ENCODE results near the gene CSK. TPM values are rescaled to one million over a fixed set of nuclear protein-coding genes. Genes with fewer than 3 reads are reported as not detected.
A peak's percentile ranks its signal among the peaks of the same experiment; 100 is the strongest.

Gene CSK
- total RNA-seq, 1 experiment from 2014 or later: 172 TPM

DNA sequence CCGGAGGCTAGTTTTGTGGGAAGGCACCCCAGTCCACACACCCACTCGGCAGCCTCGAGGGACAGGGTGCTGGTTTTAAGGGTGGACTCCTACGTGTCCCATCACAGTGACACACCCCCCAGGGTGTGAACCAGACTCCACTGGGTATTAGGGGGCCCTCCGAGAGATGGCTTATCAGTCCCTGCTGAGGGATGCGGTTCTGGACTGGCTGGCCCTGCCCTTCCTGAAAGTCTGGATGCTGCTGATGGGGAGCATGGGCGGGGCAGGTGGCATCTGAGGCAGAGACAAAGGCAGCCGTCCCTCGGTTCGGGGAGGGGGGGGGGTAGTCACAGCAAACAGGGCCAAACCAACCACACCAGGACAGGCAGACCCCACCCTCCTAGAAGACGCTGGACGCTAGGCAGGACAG, 62.0 kb downstream of the CSK start:
- Histone ChIP-seq H3K4me2 (ENCODE audit: low read depth, low read length, poor library complexity, severe bottlenecking) (peak overlapping the region; percentile 83), H3K27ac (ENCODE audit: low read length) (peak overlapping the region; percentile 85), H3K27me3 (ENCODE audit: low read length) (no peaks in the 10 kb centered on the region), H3K9me3 (ENCODE audit: low read length) (no peaks in the 10 kb centered on the region), H3K9ac (ENCODE audit: low read length) (peak overlapping the region; percentile 98), H3K9me2 (replicated peaks; ENCODE audit: insufficient read depth, low read length) (no peaks in the 10 kb centered on the region), H3K4me1 (ENCODE audit: low read length) (peaks cover 62% of the 10 kb centered on the region), H3K79me2 (ENCODE audit: low read length) (peaks cover 16% of the 10 kb centered on the region), H4K20me1 (ENCODE audit: insufficient read depth, low read depth, low read length) (0 out of 2 replicates have a peak, but pooled peaks cover 7% of the 10 kb centered on the region), H2AFZ (ENCODE audit: low read length) (no peak overlapping the region), H3K4me3 (ENCODE audit: low read length) (peak overlapping the region; percentile 100), H3K36me3 (ENCODE audit: insufficient read depth, low read length) (peaks cover 7% of the 10 kb centered on the region; the same call in 1 of the 2 replicates)
- DNase-seq: no peak

DNA sequence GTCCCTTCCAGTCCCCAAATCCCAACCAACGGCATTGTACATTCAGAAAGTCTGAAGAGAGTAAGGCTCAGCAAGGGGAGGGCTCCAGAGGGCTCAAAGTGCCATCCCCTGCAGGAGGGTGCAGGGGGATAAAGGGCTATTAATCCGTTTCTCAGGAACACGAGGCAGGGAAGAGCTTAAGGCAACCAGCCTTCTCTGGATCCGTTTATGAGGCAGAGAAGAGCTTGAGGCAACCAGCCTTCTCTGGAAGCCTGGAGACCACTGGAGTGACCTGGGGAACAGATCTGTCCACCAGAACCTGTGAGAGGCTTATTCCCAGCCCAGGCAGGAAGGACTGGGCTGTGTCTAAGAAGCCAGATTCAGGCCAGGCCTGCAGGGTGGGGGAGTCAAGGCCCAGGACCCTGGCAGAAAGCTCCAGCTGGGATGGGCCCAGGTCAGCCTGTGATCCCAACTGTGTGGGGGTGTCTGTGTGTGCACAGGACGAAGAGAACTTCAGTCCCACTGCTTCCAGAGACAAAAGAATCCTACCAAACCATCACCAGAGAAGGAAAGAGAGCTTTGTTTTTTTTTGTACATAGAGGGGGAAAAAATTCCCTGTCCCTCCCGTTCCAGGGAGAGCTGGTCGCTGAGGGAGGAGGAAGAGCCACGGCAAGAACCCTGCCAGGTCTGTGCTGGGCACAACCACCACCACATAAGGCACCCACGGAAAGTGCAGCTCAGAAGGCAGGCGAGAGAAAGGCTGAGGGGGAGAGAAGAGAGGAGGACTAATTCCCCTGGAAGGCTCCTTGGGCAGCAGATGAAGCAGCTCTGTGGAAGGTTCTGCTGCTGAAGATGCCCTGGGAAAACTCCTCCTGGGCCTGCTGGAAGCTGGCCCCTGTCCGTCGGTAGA, 62.7 kb downstream of the CSK start:
- Histone ChIP-seq H3K9ac (ENCODE audit: low read length) (peak overlapping the region; percentile 98; the same call in 1 of the 2 replicates), H4K20me1 (ENCODE audit: insufficient read depth, low read depth, low read length) (0 out of 2 replicates have a peak, but pooled peaks cover 7% of the 10 kb centered on the region), H3K4me1 (ENCODE audit: low read length) (peaks cover 55% of the 10 kb centered on the region), H3K9me2 (replicated peaks; ENCODE audit: insufficient read depth, low read length) (no peaks in the 10 kb centered on the region), H3K9me3 (ENCODE audit: low read length) (no peaks in the 10 kb centered on the region), H3K36me3 (ENCODE audit: insufficient read depth, low read length) (peaks cover 7% of the 10 kb centered on the region; the same call in 1 of the 2 replicates), H3K4me2 (ENCODE audit: low read depth, low read length, poor library complexity, severe bottlenecking) (no peak overlapping the region), H3K4me3 (ENCODE audit: low read length) (no peak overlapping the region), H3K27ac (ENCODE audit: low read length) (peak overlapping the region; percentile 85), H3K79me2 (ENCODE audit: low read length) (peaks cover 16% of the 10 kb centered on the region), H2AFZ (ENCODE audit: low read length) (no peak overlapping the region), H3K27me3 (ENCODE audit: low read length) (no peaks in the 10 kb centered on the region)
- DNase-seq: no peak

DNA sequence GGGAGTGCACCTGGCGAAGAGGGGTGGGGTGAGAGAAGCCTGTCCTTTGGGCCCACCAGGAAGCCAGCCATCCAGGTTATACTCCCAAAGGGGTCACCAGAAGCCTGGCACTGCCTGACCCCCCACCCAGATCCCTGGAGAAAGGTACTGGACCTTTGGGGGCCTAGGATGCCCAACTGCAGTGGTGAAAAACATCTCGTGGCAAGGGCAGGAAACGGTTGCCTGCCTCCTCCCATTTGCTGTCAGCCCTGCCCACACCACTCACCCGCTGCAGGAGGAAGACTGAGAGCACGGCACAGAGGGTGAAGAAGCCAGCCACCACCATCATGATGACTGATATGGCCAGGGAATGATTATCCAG, 63.3 kb downstream of the CSK start:
- 0 out of 2 replicates have a peak, but pooled peaks cover 7% of the 10 kb centered on the region for H4K20me1 ChIP-seq (ENCODE audit: insufficient read depth, low read depth, low read length)
- peak overlapping the region; percentile 46 for H3K27ac ChIP-seq (ENCODE audit: low read length)
- H3K4me1 ChIP-seq (ENCODE audit: low read length): peaks cover 49% of the 10 kb centered on the region
- H3K27me3 ChIP-seq (ENCODE audit: low read length): no peaks in the 10 kb centered on the region
- no peak overlapping the region for H3K4me2 ChIP-seq (ENCODE audit: low read depth, low read length, poor library complexity, severe bottlenecking)
- peak overlapping the region; percentile 9; the same call in 1 of the 2 replicates for H3K9ac ChIP-seq (ENCODE audit: low read length)
- peaks cover 7% of the 10 kb centered on the region; the same call in 1 of the 2 replicates for H3K36me3 ChIP-seq (ENCODE audit: insufficient read depth, low read length)
- no peaks in the 10 kb centered on the region for H3K9me2 ChIP-seq (replicated peaks; ENCODE audit: insufficient read depth, low read length)
- DNase-seq: peak; percentile 53
- H3K4me3 ChIP-seq (ENCODE audit: low read length): no peak overlapping the region
- H2AFZ ChIP-seq (ENCODE audit: low read length): no peak overlapping the region
- peaks cover 16% of the 10 kb centered on the region for H3K79me2 ChIP-seq (ENCODE audit: low read length)
- H3K9me3 ChIP-seq (ENCODE audit: low read length): no peaks in the 10 kb centered on the region

DNA sequence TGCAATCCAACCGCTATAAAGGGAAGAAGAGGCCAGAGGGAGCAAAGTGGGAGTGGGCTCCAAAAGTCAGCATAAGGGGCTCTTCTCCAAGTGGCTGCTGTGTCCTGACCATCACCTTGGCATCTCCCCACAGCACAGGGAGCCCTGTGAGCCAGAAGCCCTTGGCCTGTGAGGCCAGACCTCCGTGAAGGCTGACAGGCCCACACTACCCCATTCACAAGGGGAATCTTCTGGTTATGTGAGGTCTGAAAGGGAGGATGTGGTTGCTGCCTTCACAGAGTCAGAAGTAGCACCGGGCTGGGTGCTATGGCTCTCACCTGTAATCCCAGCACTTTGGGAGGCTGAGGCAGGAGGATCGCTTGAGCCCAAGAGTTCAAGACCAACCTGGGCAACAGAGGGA, 63.7 kb downstream of the CSK start:
- Histone ChIP-seq H3K79me2 (ENCODE audit: low read length) (peaks cover 16% of the 10 kb centered on the region), H3K9me3 (ENCODE audit: low read length) (no peaks in the 10 kb centered on the region), H3K36me3 (ENCODE audit: insufficient read depth, low read length) (peaks cover 6% of the 10 kb centered on the region; the same call in 1 of the 2 replicates), H3K27ac (ENCODE audit: low read length) (peak overlapping the region; percentile 46), H3K9me2 (replicated peaks; ENCODE audit: insufficient read depth, low read length) (no peaks in the 10 kb centered on the region), H4K20me1 (ENCODE audit: insufficient read depth, low read depth, low read length) (0 out of 2 replicates have a peak, but pooled peaks cover 7% of the 10 kb centered on the region), H3K4me1 (ENCODE audit: low read length) (peaks cover 45% of the 10 kb centered on the region), H3K9ac (ENCODE audit: low read length) (peak overlapping the region; percentile 9; the same call in 1 of the 2 replicates), H3K4me3 (ENCODE audit: low read length) (no peak overlapping the region), H2AFZ (ENCODE audit: low read length) (no peak overlapping the region), H3K4me2 (ENCODE audit: low read depth, low read length, poor library complexity, severe bottlenecking) (no peak overlapping the region), H3K27me3 (ENCODE audit: low read length) (no peaks in the 10 kb centered on the region)
- DNase-seq: no peak

DNA sequence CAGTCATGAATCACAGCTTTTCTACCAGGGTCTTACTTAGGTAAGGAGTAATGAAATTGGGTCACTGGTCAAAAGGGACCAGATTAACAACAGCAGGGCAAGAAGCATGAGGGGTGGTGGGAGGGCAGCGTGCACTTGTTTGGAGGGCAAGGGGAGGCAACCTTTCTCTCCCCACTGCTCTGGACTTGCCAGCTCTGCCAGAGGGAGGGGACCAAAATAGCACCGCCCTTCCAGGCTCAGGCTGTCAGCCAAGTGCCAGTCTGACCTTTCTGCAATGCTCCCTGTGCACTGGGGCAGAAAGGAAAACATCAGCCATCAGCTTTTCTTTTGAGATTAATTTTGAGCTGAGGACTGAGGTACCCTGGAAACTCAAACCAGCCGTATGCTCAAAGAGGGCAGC, 65.6 kb downstream of the CSK start:
- no peaks in the 10 kb centered on the region for H3K9me2 ChIP-seq (replicated peaks; ENCODE audit: insufficient read depth, low read length)
- no peak for DNase-seq
- no peak overlapping the region for H2AFZ ChIP-seq (ENCODE audit: low read length)
- H3K27ac ChIP-seq (ENCODE audit: low read length): no peak overlapping the region
- no peak overlapping the region for H3K4me2 ChIP-seq (ENCODE audit: low read depth, low read length, poor library complexity, severe bottlenecking)
- peaks cover 4% of the 10 kb centered on the region for H3K79me2 ChIP-seq (ENCODE audit: low read length)
- no peak overlapping the region for H3K9ac ChIP-seq (ENCODE audit: low read length)
- peaks cover 6% of the 10 kb centered on the region; the same call in 1 of the 2 replicates for H3K36me3 ChIP-seq (ENCODE audit: insufficient read depth, low read length)
- no peaks in the 10 kb centered on the region for H3K9me3 ChIP-seq (ENCODE audit: low read length)
- no peak overlapping the region for H3K4me3 ChIP-seq (ENCODE audit: low read length)
- H3K4me1 ChIP-seq (ENCODE audit: low read length): peaks cover 26% of the 10 kb centered on the region
- no peaks in the 10 kb centered on the region for H3K27me3 ChIP-seq (ENCODE audit: low read length)
- no peaks in the 10 kb centered on the region for H4K20me1 ChIP-seq (ENCODE audit: insufficient read depth, low read depth, low read length)

DNA sequence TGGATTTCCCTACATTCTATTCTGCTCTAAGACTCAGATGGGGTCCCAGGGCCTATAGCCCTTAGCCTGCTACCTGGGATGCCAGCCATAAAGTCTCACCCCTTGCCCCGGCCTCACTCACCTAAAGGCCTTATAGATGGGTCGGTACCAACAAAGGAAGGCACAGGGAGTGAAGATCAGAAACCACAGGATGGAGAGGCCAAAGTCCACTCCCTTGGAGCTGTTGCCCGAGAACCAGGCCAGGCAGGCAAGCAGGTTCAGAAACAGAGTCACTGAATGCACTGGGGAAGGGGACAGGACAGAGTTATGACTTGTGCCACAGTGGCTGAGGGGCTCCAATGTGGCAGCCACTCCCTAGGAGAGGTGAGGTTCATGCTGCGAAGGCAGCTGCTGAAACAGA, 68.5 kb downstream of the CSK start:
- no peak overlapping the region for H3K4me3 ChIP-seq (ENCODE audit: low read length)
- H2AFZ ChIP-seq (ENCODE audit: low read length): no peak overlapping the region
- H3K79me2 ChIP-seq (ENCODE audit: low read length): no peaks in the 10 kb centered on the region
- no peaks in the 10 kb centered on the region for H3K9me2 ChIP-seq (replicated peaks; ENCODE audit: insufficient read depth, low read length)
- no peak overlapping the region for H3K27ac ChIP-seq (ENCODE audit: low read length)
- H3K9ac ChIP-seq (ENCODE audit: low read length): no peak overlapping the region
- H3K36me3 ChIP-seq (ENCODE audit: insufficient read depth, low read length): peaks cover 5% of the 10 kb centered on the region
- H3K9me3 ChIP-seq (ENCODE audit: low read length): no peaks in the 10 kb centered on the region
- H3K4me1 ChIP-seq (ENCODE audit: low read length): peaks cover 3% of the 10 kb centered on the region
- DNase-seq: no peak
- no peaks in the 10 kb centered on the region for H4K20me1 ChIP-seq (ENCODE audit: insufficient read depth, low read depth, low read length)
- no peak overlapping the region for H3K4me2 ChIP-seq (ENCODE audit: low read depth, low read length, poor library complexity, severe bottlenecking)
- H3K27me3 ChIP-seq (ENCODE audit: low read length): no peaks in the 10 kb centered on the region

DNA sequence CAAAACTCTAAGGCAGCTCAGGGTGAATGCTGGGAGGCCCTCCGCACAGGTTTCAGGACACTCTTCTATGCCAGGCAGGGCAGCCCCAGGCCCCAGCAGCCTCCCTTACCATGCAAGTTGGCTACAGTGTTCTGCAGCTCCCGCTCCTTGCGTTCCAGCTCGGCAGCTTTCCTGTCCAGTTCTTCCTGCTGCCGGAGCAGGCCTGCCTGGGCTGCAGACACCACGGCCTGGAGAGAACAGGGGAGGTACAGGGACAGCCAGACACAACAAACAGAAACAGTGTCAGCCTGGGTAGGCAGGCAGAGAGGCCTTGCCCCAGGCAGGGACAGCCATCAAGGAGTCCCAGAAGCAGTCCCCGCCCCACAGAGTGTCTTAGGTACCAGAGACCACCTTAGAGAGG, 70.1 kb downstream of the CSK start:
- no peaks in the 10 kb centered on the region for H4K20me1 ChIP-seq (ENCODE audit: insufficient read depth, low read depth, low read length)
- H3K4me2 ChIP-seq (ENCODE audit: low read depth, low read length, poor library complexity, severe bottlenecking): no peak overlapping the region
- no peak overlapping the region for H3K9ac ChIP-seq (ENCODE audit: low read length)
- H2AFZ ChIP-seq (ENCODE audit: low read length): no peak overlapping the region
- peaks cover 11% of the 10 kb centered on the region for H3K79me2 ChIP-seq (ENCODE audit: low read length)
- H3K27me3 ChIP-seq (ENCODE audit: low read length): no peaks in the 10 kb centered on the region
- no peak overlapping the region for H3K4me3 ChIP-seq (ENCODE audit: low read length)
- H3K27ac ChIP-seq (ENCODE audit: low read length): no peak overlapping the region
- H3K9me3 ChIP-seq (ENCODE audit: low read length): no peaks in the 10 kb centered on the region
- no peaks in the 10 kb centered on the region for H3K9me2 ChIP-seq (replicated peaks; ENCODE audit: insufficient read depth, low read length)
- peaks cover 6% of the 10 kb centered on the region for H3K4me1 ChIP-seq (ENCODE audit: low read length)
- peaks cover 2% of the 10 kb centered on the region for H3K36me3 ChIP-seq (ENCODE audit: insufficient read depth, low read length)
- no peak for DNase-seq
